HepG2 (cell line): ENCODE data around the gene RHBDL1. TPM values are rescaled to one million over a fixed set of nuclear protein-coding genes. Genes with fewer than 3 reads are reported as not detected.

Experiments
- FIP1L1 ChIP-seq: fragments of 200-400 bp; formaldehyde crosslinking; IDR thresholded peaks from 2 replicates; pipeline ENCODE4 v1.6.1; 2018; ENCODE audit warnings: low read depth, mild to moderate bottlenecking, low read length, moderate library complexity, borderline replicate concordance; ENCODE audit not compliant: insufficient read depth
- HNRNPLL ChIP-seq: fragments of 200-400 bp; formaldehyde crosslinking; IDR thresholded peaks from 2 replicates; pipeline ENCODE4 v1.6.1; 2017; ENCODE audit warnings: mild to moderate bottlenecking, low read depth, low read length; ENCODE audit not compliant: poor library complexity, severe bottlenecking
- JUND ChIP-seq: sonication (generic); formaldehyde crosslinking; IDR thresholded peaks from 2 replicates; pipeline ENCODE4 v1.8.0; 2022; ENCODE audit warnings: mild to moderate bottlenecking, missing genetic modification reagents
- LCORL ChIP-seq, 2 experiments: fragments of 450-650 bp in 1 of 2; sonication (generic) in 1 of 2; formaldehyde crosslinking in 1 of 2; IDR thresholded peaks; 2 replicates each; pipeline versions ENCODE4 v1.5.0 to v1.6.1; 2017 to 2020; ENCODE audit warnings: antibody characterized with exemption in 1 of 2, missing genetic modification reagents in 1 of 2
- POLR2AphosphoS2 ChIP-seq: IDR thresholded peaks from 2 replicates; pipeline ENCODE4 v1.6.1; 2011; ENCODE audit warnings: low read depth, low read length, improper control_type of control experiment
- POLR2AphosphoS5 ChIP-seq: IDR thresholded peaks from 2 replicates; pipeline ENCODE4 v1.6.1; 2012; ENCODE audit warnings: low read depth, low read length
- PPARG ChIP-seq: conservative IDR thresholded peaks from 2 replicates; pipeline ENCODE4 v1.6.1; 2016; ENCODE audit warnings: missing biosample characterization, missing genetic modification reagents
- RBAK ChIP-seq: sonication (generic); formaldehyde crosslinking; IDR thresholded peaks from 2 replicates; pipeline ENCODE4 v1.5.1; 2020; ENCODE audit warnings: mild to moderate bottlenecking, missing genetic modification reagents
- RBM22 ChIP-seq: fragments of 200-400 bp; formaldehyde crosslinking; optimal IDR thresholded peaks from 2 replicates; pipeline ENCODE3; 2017; ENCODE audit warnings: mild to moderate bottlenecking, low read length, moderate library complexity
- STAG1 ChIP-seq: sonication (generic); formaldehyde crosslinking; IDR thresholded peaks from 2 replicates; pipeline ENCODE4 v1.4.0; 2020; ENCODE audit warnings: missing genetic modification reagents
- TBP ChIP-seq: sonication (generic); formaldehyde crosslinking; IDR thresholded peaks from 2 replicates; pipeline ENCODE4 v1.5.0; 2020; ENCODE audit warnings: missing genetic modification reagents
- THYN1 ChIP-seq: sonication (generic); formaldehyde crosslinking; IDR thresholded peaks from 2 replicates; pipeline ENCODE4 v1.8.1; 2023; ENCODE audit warnings: low read depth, mild to moderate bottlenecking, moderate library complexity, missing genetic modification reagents, borderline replicate concordance
- ZMYM2 ChIP-seq: sonication (generic); formaldehyde crosslinking; IDR thresholded peaks from 2 replicates; pipeline ENCODE4 v1.8.0; 2022; ENCODE audit warnings: mild to moderate bottlenecking, missing genetic modification reagents
- ZNF501 ChIP-seq: sonication (generic); formaldehyde crosslinking; IDR thresholded peaks from 2 replicates; pipeline ENCODE4 v1.5.1; 2020; ENCODE audit warnings: mild to moderate bottlenecking, moderate library complexity, missing genetic modification reagents
- ZNF672 ChIP-seq: sonication (generic); formaldehyde crosslinking; IDR thresholded peaks from 2 replicates; pipeline ENCODE4 v1.8.1; 2022; ENCODE audit warnings: missing genetic modification reagents
- ZSCAN21 ChIP-seq: sonication (generic); formaldehyde crosslinking; IDR thresholded peaks from 2 replicates; pipeline ENCODE4 v1.8.0; 2022; ENCODE audit warnings: mild to moderate bottlenecking, missing genetic modification reagents, moderate library complexity, borderline replicate concordance
- polyA plus RNA-seq, 8 experiments: library from polyadenylated mRNA; depleted of rRNA in 3 of 8; stranded (reverse) in 7 of 8; unstranded in 1 of 8; fragments of >200 nt; fragmentation: Illumina TruSeq in 4 of 8; extraction: Trizol in 4 of 8; gene quantifications; 2 replicates each; pipeline versions ENCODE4 v1.2.1 to v1.2.3, GENCODE V29; 2011 to 2016; ENCODE audit warnings: low read depth in 4 of 8, missing spikeins in 1 of 8, mixed read lengths in 1 of 8; ENCODE audit not compliant: insufficient read depth in 1 of 8
- total RNA-seq, 5 experiments: library from RNA; depleted of rRNA; stranded (reverse); fragments of >200 nt; fragmentation: Illumina TruSeq; extraction: Trizol; gene quantifications; 2 replicates each; pipeline ENCODE4 v1.2.3, GENCODE V29; 2016; ENCODE audit warnings: low read depth in 1 of 5
- TF ChIP-seq, protein P1 (sequence below): sonication (generic); formaldehyde crosslinking; IDR thresholded peaks from 2 replicates; pipeline ENCODE4 v1.8.0; 2022; ENCODE audit warnings: low read depth, missing genetic modification reagents
- TF ChIP-seq, protein P2 (sequence below): sonication (generic); formaldehyde crosslinking; IDR thresholded peaks from 2 replicates; pipeline ENCODE4 v1.4.0; 2020; ENCODE audit warnings: missing genetic modification reagents, low read depth, mild to moderate bottlenecking, borderline replicate concordance
- TF ChIP-seq, protein P3 (sequence below): sonication (generic); formaldehyde crosslinking; IDR thresholded peaks from 2 replicates; pipeline ENCODE4 v1.4.0; 2020; ENCODE audit warnings: missing genetic modification reagents, borderline replicate concordance
- TF ChIP-seq, protein P4 (sequence below): sonication (generic); formaldehyde crosslinking; IDR thresholded peaks from 2 replicates; pipeline ENCODE4 v1.8.1; 2023; ENCODE audit warnings: mild to moderate bottlenecking, missing genetic modification reagents, borderline replicate concordance
- TF ChIP-seq, protein P5 (sequence below): sonication (generic); formaldehyde crosslinking; IDR thresholded peaks from 2 replicates; pipeline ENCODE4 v1.4.0; 2020; ENCODE audit warnings: missing genetic modification reagents

RHBDL1 gene
- total and polyA plus RNA-seq, 2 of the 13 experiments (the other 11 are each of a cell fraction or from before 2014, with no cell fraction given): 1.8 to 3.8 TPM

DNA sequence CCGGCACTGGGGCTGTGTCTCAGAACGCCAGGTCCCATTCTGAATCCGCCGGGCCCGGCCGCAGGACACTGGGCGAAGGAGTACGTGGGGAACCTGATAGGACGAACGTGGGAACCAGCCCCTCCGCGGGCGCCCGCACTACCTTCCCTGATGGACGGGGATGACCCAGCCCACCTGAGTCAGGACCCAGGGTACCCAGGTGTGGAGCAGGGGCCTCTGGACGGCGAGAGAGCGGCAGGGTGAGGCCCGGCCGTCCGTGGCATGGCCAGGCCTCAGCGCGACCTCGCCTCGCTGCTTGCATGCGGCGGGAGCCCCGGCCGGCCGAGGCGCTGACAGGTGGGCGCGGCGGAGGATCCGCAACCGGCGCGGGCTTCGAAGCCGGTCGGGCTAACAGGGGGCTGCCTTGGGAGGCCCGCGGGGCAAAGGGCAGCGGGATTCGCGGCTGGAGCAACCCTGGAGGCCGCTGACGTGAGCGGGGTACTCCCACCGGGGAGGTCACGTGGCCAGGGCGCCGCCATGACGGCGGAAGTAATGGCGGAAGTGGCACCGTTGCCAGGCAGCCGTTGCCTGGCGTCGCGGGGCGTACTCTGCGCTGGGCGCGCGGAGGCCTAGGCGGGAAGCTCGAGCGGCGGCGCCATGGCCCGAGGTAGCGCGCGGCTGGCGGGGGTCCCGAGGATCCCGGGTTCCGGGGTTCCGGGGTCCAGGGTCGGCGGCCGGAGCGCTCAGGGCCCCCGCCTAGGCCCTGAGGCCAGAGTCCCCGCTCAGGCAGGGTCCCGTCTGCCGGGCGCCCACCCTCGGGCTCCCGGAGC is 26.5 kb upstream of the RHBDL1 start, which contains the start of gene WDR90 (continued):
- TF ChIP-seq, protein P1, sequence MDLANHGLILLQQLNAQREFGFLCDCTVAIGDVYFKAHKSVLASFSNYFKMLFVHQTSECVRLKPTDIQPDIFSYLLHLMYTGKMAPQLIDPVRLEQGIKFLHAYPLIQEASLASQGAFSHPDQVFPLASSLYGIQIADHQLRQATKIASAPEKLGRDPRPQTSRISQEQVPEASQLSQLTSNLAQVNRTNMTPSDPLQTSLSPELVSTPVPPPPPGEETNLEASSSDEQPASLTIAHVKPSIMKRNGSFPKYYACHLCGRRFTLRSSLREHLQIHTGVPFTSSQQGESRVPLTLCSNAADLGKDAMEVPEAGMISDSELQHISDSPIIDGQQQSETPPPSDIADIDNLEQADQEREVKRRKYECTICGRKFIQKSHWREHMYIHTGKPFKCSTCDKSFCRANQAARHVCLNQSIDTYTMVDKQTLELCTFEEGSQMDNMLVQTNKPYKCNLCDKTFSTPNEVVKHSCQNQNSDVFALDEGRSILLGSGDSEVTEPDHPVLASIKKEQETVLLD (CRISPR knock-in tag): peak; percentile 85
- TF ChIP-seq LCORL (IDR thresholded peaks at IDR 0.05): no peak
- peak; percentile 90 for TF ChIP-seq LCORL (CRISPR knock-in tag; IDR thresholded peaks at IDR 0.05)
- no peak for TF ChIP-seq TBP (CRISPR knock-in tag)
- TF ChIP-seq JUND (CRISPR knock-in tag): peak; percentile 26; the same call in 1 of the 2 replicates
- TF ChIP-seq ZNF672 (CRISPR knock-in tag): peak; percentile 76; the same call in 1 of the 2 replicates
- TF ChIP-seq ZNF501: peak; percentile 81
- TF ChIP-seq HNRNPLL: peak; percentile 95
- peak; percentile 93 for TF ChIP-seq RBM22
- TF ChIP-seq, protein P2, sequence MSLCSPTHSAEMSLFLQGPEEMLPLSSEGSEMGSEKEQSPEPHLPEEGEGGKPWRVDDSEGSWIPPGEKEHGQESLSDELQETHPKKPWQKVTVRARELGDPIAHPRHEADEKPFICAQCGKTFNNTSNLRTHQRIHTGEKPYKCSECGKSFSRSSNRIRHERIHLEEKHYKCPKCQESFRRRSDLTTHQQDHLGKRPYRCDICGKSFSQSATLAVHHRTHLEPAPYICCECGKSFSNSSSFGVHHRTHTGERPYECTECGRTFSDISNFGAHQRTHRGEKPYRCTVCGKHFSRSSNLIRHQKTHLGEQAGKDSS (CRISPR knock-in tag): no peak; the same call in 1 of the 2 replicates
- TF ChIP-seq, protein P3, sequence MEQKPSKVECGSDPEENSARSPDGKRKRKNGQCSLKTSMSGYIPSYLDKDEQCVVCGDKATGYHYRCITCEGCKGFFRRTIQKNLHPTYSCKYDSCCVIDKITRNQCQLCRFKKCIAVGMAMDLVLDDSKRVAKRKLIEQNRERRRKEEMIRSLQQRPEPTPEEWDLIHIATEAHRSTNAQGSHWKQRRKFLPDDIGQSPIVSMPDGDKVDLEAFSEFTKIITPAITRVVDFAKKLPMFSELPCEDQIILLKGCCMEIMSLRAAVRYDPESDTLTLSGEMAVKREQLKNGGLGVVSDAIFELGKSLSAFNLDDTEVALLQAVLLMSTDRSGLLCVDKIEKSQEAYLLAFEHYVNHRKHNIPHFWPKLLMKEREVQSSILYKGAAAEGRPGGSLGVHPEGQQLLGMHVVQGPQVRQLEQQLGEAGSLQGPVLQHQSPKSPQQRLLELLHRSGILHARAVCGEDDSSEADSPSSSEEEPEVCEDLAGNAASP: no peak
- TF ChIP-seq ZMYM2 (CRISPR knock-in tag): no peak
- no peak for TF ChIP-seq RBAK (CRISPR knock-in tag)
- TF ChIP-seq ZSCAN21 (CRISPR knock-in tag): peak; percentile 67; the same call in 1 of the 2 replicates
- TF ChIP-seq, protein P4, sequence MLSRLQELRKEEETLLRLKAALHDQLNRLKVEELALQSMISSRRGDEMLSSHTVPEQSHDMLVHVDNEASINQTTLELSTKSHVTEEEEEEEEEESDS (CRISPR knock-in tag): no peak
- TF ChIP-seq POLR2AphosphoS2: no peak; the same call in 1 of the 2 replicates
- TF ChIP-seq POLR2AphosphoS5: peak; percentile 20; the same call in 1 of the 2 replicates
- TF ChIP-seq STAG1 (CRISPR knock-in tag): peak; percentile 17; the same call in 1 of the 2 replicates
- TF ChIP-seq THYN1 (CRISPR knock-in tag): no peak
- TF ChIP-seq PPARG (CRISPR knock-in tag): peak; percentile 78
- TF ChIP-seq, protein P5, sequence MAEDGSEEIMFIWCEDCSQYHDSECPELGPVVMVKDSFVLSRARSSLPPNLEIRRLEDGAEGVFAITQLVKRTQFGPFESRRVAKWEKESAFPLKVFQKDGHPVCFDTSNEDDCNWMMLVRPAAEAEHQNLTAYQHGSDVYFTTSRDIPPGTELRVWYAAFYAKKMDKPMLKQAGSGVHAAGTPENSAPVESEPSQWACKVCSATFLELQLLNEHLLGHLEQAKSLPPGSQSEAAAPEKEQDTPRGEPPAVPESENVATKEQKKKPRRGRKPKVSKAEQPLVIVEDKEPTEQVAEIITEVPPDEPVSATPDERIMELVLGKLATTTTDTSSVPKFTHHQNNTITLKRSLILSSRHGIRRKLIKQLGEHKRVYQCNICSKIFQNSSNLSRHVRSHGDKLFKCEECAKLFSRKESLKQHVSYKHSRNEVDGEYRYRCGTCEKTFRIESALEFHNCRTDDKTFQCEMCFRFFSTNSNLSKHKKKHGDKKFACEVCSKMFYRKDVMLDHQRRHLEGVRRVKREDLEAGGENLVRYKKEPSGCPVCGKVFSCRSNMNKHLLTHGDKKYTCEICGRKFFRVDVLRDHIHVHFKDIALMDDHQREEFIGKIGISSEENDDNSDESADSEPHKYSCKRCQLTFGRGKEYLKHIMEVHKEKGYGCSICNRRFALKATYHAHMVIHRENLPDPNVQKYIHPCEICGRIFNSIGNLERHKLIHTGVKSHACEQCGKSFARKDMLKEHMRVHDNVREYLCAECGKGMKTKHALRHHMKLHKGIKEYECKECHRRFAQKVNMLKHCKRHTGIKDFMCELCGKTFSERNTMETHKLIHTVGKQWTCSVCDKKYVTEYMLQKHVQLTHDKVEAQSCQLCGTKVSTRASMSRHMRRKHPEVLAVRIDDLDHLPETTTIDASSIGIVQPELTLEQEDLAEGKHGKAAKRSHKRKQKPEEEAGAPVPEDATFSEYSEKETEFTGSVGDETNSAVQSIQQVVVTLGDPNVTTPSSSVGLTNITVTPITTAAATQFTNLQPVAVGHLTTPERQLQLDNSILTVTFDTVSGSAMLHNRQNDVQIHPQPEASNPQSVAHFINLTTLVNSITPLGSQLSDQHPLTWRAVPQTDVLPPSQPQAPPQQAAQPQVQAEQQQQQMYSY (CRISPR knock-in tag): no peak
- peak; percentile 84; the same call in 1 of the 2 replicates for TF ChIP-seq FIP1L1
